HK-2 (cell line): ENCODE measurements around the gene REC8.

ENCODE experiments used
- DNase-seq: peaks from one replicate; pipeline ENCODE4 v3.0.0-alpha.2; 2018; ENCODE audit not compliant: unreplicated experiment

Gene REC8

GRCh38 chr14:24171422-24172260 is at the start of gene REC8:
Gene REC8, plus strand, starts transcription at chr14:24172080. Its CDS starts 473 bp downstream, at chr14:24172553.
- DNase-seq, result no peak

DNA sequence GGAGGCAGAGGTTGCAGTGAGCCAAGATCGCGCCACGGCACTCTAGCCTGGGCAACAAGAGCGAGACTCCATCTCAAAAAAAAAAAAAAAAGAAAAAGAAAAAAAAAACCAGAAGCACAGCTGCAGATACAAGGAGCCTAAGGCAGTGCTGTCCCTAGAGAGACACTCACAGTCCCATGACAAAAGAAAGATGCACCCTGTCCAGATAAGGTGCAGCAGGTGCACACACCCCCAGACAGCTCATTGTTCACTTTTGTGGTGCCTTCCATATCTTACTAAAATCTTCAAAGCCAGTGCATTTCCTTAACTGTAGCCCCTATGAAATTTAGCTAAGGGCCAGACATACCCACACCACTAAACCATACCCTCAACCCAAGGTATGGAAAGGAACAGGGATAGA is 49.5 kb upstream of the REC8 start:
- DNase-seq, result no peak

GRCh38 chr14:24122898-24123297 is 49.0 kb upstream of the REC8 start:
- no peak for DNase-seq

DNA sequence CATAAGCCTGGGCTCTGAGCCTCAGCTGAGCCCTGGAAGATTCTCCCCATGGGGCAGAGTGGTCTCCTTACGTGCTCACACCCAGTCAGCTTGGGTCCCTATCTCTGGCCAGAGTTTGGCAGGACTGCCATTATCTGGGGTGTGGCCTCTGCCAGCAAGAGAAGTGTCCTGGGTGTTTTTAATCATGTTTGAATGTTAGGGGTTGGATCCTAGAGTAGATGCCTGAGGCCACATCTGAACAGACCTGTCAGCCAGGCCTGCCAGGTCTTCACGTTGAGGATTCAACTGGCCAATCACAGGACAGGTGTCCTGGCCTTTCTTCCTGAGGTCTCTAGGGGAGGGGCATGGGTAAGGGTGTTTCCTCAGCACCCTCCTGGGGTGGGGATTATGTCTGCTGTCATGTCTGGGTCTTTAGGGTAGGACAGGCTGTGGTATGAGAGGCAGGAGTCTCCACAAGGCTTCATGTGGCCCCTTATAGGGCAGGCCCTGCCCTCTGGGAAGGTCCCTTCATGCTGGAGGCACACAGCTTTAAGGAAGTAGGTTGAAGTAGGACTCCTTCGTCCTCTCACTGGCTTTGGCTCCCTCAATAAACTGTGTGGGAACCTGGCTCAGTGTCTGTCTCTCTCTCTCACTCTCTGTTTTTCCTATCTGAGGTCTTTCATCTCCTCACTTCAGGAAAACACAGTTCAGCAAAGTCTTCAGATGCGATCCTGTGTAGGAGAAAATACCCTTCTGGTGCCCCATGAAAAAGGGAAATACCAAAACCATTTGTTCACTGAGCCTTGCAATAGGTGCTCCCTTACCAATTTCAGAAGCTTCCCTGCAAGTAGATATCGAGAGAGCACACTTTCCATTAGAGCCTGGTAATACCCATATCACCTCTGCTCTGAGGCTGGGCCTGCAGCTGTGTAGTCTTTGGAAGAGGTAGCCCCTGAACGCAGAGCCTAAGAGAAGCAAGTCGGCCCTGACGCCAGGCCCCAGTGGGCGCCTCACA is 48.2 kb upstream of the REC8 start:
- no peak for DNase-seq

GRCh38 chr14:24126939-24127338 is 44.9 kb upstream of the REC8 start:
- no peak for DNase-seq

DNA sequence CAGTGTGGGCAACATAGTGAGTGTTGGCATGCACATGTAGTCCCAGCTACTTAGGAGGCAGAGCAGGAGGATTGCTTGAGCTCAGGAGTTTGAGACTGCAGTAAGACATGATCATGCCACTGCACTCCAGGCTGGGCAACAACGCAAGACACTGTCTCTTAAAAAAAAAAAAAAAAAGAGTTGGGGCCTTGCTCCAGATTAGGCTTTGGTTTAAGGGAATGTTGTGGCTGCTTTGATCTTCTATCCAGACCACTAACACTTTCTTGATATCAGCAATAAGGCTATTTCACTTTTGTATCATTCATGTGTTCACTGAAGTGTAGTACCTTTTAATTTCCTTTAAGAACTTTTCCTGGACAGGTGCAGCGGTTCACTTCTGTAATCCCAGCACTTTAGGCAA is 44.2 kb upstream of the REC8 start:
- DNase-seq, result no peak

GRCh38 chr14:24129410-24129998 is 42.4 kb upstream of the REC8 start:
- DNase-seq, result no peak

DNA sequence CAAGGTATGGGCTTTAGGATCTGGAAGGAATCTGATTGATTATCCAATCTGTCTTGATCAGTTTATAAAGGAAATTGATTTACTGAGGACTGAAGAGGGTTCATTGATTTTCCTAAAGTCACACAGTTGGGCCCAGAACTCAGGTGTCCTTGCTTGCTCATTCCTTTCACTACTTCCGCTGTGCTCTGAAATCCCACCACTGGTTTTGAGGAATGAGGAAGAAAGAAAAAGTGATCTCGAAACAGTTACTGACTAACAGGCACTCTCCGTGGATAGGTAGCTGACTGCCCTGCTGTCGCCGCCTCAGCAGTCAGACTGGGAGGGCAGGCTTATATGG is 41.5 kb upstream of the REC8 start, which contains the start of gene FITM1:
TSS of gene FITM1 (plus strand) at position 280 of the 337 bp plus-strand sequence. CDS start 905 bp downstream, outside the sequence.
- no peak for DNase-seq

GRCh38 chr14:24130717-24131548 is 40.9 kb upstream of the REC8 start:
- no peak for DNase-seq

DNA sequence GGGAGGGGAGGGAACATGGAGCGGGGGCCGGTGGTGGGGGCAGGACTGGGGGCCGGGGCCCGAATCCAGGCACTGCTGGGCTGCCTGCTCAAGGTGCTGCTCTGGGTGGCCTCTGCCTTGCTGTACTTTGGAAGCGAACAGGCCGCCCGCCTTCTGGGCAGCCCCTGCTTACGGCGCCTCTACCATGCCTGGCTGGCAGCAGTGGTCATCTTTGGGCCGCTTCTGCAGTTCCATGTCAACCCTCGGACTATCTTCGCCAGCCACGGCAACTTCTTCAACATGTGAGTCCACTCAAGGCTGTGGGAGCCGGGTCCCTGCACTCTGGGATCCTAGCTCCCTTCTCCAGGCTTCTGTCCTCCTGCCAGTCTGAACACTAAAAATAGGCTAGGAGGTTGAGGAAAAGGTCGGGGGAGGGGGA is 40.3 kb upstream of the REC8 start:
- DNase-seq, result no peak

DNA sequence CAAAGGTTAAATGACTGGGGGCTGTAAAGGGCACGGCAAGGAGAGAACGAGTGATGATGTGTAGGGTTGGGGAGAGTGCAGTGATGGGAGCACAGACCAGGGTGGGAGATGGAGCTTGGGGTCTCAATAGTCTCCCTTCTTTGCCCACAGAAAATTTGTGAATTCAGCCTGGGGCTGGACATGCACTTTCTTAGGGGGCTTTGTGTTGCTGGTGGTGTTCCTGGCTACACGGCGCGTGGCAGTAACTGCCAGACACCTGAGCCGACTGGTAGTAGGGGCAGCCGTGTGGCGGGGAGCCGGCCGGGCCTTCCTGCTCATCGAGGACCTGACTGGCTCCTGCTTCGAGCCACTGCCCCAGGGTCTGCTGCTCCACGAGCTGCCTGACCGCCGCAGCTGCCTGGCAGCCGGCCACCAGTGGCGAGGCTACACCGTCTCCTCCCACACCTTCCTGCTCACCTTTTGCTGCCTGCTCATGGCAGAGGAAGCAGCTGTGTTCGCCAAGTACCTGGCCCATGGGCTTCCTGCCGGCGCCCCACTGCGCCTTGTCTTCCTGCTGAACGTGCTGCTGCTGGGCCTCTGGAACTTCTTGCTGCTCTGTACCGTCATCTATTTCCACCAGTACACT is 39.7 kb upstream of the REC8 start:
- no peak for DNase-seq

- DNase-seq, result no peak
Measured at GRCh38 chr14:24132976-24133375, 38.9 kb upstream of the REC8 start.

DNA sequence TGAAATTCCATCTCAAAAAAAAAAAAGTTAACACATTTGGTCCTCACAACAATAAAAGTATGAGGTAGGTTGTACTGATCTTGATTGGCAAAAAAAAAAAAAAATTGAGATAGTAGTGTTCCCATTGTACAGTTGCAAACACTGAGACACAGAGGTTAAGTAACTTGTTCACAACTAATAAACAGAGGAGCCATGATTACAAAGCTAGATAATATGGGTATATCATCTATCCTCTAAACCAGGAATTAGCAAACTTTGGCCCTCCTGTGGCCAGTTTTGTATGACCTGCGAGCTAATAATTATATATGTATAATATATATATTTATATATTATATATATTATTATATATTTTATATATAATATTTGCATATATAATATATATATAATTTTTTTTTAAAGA is 38.1 kb upstream of the REC8 start:
- DNase-seq, result no peak

- DNase-seq, result no peak
Measured at GRCh38 chr14:24135584-24135833, 36.4 kb upstream of the REC8 start.

- DNase-seq, result peak; percentile 91
Measured at GRCh38 chr14:24135834-24136683, 35.8 kb upstream of the REC8 start, which contains the start of gene PSME1. Gene PSME1, plus strand, starts transcription at chr14:24136194. Its CDS starts 69 bp downstream, at chr14:24136263.

DNA sequence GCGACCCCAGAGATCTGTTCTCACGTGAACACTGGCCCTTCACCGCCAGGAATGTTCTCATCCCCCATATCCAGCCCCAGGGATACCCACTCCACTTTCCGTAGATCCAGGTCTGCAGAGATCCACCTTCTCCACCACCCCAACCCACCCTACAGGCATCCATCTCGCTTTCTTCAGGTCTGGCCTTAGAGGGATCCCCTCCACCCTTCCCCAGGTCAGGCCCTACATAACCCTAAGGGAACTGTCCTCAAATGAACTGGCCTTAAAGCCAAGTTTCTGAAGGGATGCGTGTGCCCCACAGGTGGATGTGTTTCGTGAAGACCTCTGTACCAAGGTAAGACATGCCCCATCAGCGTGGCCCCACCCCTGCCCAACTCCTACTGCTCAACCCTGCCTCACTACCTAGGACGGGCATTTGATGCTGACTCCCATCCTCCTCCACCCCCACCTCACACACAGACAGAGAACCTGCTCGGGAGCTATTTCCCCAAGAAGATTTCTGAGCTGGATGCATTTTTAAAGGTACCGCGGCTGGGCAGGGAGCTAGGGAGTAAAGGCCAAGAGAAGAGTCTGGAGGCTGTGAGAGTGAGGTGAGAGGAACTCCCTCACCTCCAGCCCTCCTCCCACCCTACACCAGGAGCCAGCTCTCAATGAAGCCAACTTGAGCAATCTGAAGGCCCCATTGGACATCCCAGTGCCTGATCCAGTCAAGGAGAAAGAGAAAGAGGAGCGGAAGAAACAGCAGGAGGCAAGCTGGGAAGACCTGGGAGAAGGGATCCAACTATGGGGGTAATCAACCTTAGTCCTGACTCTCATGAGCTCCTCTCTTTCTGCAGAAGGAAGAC is 35.0 kb upstream of the REC8 start:
- no peak for DNase-seq

DNA sequence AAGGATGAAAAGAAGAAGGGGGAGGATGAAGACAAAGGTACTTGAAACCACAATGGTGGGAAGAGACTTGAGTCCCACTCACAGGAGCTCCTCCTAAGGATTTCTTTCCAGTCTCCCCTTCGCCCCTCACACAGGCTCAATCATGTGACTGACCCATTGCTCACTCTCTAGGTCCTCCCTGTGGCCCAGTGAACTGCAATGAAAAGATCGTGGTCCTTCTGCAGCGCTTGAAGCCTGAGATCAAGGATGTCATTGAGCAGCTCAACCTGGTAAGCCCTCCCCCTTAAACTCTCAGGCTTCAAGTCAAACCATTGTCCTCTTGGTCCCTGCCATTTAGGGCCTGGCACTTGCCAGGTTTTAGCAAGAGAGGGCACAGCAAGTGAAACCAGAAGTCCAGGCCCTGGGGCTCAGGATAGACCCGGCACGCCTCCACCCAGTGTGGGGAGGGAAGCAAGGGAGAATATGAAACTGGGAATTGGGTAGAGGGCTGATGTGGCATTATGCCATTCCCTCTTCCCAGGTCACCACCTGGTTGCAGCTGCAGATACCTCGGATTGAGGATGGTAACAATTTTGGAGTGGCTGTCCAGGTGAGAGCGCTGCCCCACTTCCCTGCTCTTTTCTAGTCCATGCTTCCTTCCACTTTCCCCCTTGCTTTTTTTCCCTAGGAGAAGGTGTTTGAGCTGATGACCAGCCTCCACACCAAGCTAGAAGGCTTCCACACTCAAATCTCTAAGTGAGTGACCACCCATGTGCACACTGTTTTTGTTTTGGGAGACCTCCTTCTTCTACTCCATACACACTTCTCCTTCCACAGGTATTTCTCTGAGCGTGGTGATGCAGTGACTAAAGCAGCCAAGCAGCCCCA is 34.1 kb upstream of the REC8 start:
- DNase-seq, result no peak
